ENCODE measurements around the gene ETAA1.

The ETAA1 gene

GRCh38 chr2:67397143-67397986, at the start of gene ETAA1:
Gene ETAA1 (plus strand): TSS chr2:67397333. CDS start chr2:67397449, 116 bp downstream.
- peak; percentile 78 for DNase-seq

- DNase-seq: no peak
Observed at GRCh38 chr2:67366832-67367412, 30.2 kb upstream of the ETAA1 start.

GRCh38 chr2:67374481-67374880, 22.7 kb upstream of the ETAA1 start:
- no peak for DNase-seq

GRCh38 chr2:67374949-67375348, 22.2 kb upstream of the ETAA1 start:
- no peak for DNase-seq

- DNase-seq: no peak
Observed at GRCh38 chr2:67378555-67378954, 18.6 kb upstream of the ETAA1 start.

- DNase-seq: no peak
Observed at GRCh38 chr2:67379048-67379447, 18.1 kb upstream of the ETAA1 start.

- no peak for DNase-seq
Observed at GRCh38 chr2:67384123-67384822, 12.9 kb upstream of the ETAA1 start.

GRCh38 chr2:67388680-67389079, 8.5 kb upstream of the ETAA1 start:
- no peak for DNase-seq

- no peak for DNase-seq
Observed at GRCh38 chr2:67389286-67389685, 7.8 kb upstream of the ETAA1 start.

- no peak for DNase-seq
Observed at GRCh38 chr2:67389788-67390187, 7.3 kb upstream of the ETAA1 start.

GRCh38 chr2:67393237-67393636, 3.9 kb upstream of the ETAA1 start:
- no peak for DNase-seq

GRCh38 chr2:67394734-67395133, 2.4 kb upstream of the ETAA1 start:
- DNase-seq: no peak

- DNase-seq: no peak
Observed at GRCh38 chr2:67399144-67399543, 2.0 kb downstream of the ETAA1 start.

- no peak for DNase-seq
Observed at GRCh38 chr2:67399831-67400489, 2.8 kb downstream of the ETAA1 start.

GRCh38 chr2:67400560-67401485, 3.7 kb downstream of the ETAA1 start:
- DNase-seq: no peak

GRCh38 chr2:67408346-67408745, 11.2 kb downstream of the ETAA1 start:
- DNase-seq: no peak

- DNase-seq: no peak
Observed at GRCh38 chr2:67412424-67412823, 15.3 kb downstream of the ETAA1 start.

GRCh38 chr2:67414867-67415266, 17.7 kb downstream of the ETAA1 start:
- DNase-seq: no peak

- no peak for DNase-seq
Observed at GRCh38 chr2:67416136-67416535, 19.0 kb downstream of the ETAA1 start.

- DNase-seq: no peak
Observed at GRCh38 chr2:67423489-67423888, 26.4 kb downstream of the ETAA1 start.

GRCh38 chr2:67436221-67436620, 39.1 kb downstream of the ETAA1 start:
- DNase-seq: peak; percentile 33

- DNase-seq: no peak
Observed at GRCh38 chr2:67437114-67437513, 40.0 kb downstream of the ETAA1 start.

Measured in NCI-H446 treated with DMSO at 0.1 percent for 48 hours (cell line).